ENCODE data around the gene CD200R1. TPM values are rescaled to one million over a fixed set of nuclear protein-coding genes. Genes with fewer than 3 reads are reported as not detected.

Gene CD200R1
- total RNA-seq, 1 experiment from 2014 or later, result not detected

DNA sequence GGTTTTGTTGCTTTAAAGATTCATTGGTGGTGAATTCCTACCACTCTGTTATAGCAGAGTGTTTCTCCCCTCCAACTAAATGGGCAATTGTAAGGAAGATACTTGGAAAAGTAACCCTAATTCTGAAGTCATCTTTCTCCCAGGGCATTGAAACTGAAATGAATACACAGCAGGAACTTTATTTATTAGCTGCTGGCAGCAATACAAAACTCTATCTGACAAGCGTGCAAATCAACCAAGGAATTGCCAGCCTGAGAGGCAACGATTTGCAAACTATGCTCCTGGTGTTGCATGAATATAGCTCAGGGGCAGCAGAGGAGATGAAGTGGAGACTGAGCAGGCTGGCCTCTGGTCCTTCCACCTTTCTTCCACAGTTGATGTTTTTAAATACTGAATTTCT is 48.9 kb downstream of the CD200R1 start:
- DNase-seq (ENCODE audit: low read depth, low spot score) (no peak), ATAC-seq (no peak)
- ChIA-PET CTCF (no interaction called here), RAD21 (ENCODE audit: low non-redundant PET in 1 of 2, low total read pairs in 2 of 2, uncharacterized antibody in 2 of 2, unreplicated experiment in 2 of 2) (no interaction called here), POLR2A (no interaction called here)
- no peaks in the 10 kb centered on the region for H3K4me1 ChIP-seq (ENCODE audit: control insufficient read depth in 1 of 2, insufficient read depth in 2 of 2, low read length in 2 of 2)
- H3K4me2 ChIP-seq (ENCODE audit: low read length), result no peak overlapping the region
- H3K9ac ChIP-seq (ENCODE audit: low read length), result no peak overlapping the region
- BruUV-seq (replicated peaks), result no TSS peak
- H2AFZ ChIP-seq (ENCODE audit: low read depth, low read length, poor library complexity, severe bottlenecking), result no peak overlapping the region
- H3K27ac ChIP-seq (ENCODE audit: low read depth, low read length), result no peak overlapping the region
- H4K20me1 ChIP-seq (ENCODE audit: insufficient read depth), result no peaks in the 10 kb centered on the region
- H3K36me3 ChIP-seq (ENCODE audit: control insufficient read depth in 1 of 2, insufficient read depth in 2 of 2, low read length in 2 of 2), result no peaks in the 10 kb centered on the region
- H3K4me3 ChIP-seq (replicated peaks in 1 of 2; ENCODE audit: low read depth in 1 of 2, low read length in 2 of 2), result no peak overlapping the region
- no peaks in the 10 kb centered on the region for H3K9me3 ChIP-seq (ENCODE audit: control insufficient read depth in 1 of 2, insufficient read depth in 1 of 2, low read depth in 1 of 2, low read length in 2 of 2)
- H3K9me2 ChIP-seq (ENCODE audit: insufficient read depth), result no peaks in the 10 kb centered on the region
- TF ChIP-seq EGR1 (IDR thresholded peaks at IDR 0.05; ENCODE audit: low read depth), result no peak
- no peak for TF ChIP-seq SIN3A (IDR thresholded peaks at IDR 0.05; ENCODE audit: low read depth)
- no peak for TF ChIP-seq MAX (IDR thresholded peaks at IDR 0.05)
- TF ChIP-seq, protein P1, sequence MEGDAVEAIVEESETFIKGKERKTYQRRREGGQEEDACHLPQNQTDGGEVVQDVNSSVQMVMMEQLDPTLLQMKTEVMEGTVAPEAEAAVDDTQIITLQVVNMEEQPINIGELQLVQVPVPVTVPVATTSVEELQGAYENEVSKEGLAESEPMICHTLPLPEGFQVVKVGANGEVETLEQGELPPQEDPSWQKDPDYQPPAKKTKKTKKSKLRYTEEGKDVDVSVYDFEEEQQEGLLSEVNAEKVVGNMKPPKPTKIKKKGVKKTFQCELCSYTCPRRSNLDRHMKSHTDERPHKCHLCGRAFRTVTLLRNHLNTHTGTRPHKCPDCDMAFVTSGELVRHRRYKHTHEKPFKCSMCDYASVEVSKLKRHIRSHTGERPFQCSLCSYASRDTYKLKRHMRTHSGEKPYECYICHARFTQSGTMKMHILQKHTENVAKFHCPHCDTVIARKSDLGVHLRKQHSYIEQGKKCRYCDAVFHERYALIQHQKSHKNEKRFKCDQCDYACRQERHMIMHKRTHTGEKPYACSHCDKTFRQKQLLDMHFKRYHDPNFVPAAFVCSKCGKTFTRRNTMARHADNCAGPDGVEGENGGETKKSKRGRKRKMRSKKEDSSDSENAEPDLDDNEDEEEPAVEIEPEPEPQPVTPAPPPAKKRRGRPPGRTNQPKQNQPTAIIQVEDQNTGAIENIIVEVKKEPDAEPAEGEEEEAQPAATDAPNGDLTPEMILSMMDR (IDR thresholded peaks at IDR 0.05 in 2 of 3, conservative IDR thresholded peaks at IDR 0.05 in 1 of 3; ENCODE audit: borderline replicate concordance in 1 of 3, insufficient read depth in 1 of 3, low read depth in 2 of 3, low read length in 2 of 3), result no peak
- TF ChIP-seq ELF1 (IDR thresholded peaks at IDR 0.05; ENCODE audit: borderline replicate concordance, low read depth), result no peak
- TF ChIP-seq ZFX (IDR thresholded peaks at IDR 0.05), result no peak
- TF ChIP-seq RAD21 (IDR thresholded peaks at IDR 0.05; ENCODE audit: low read depth), result no peak
- no peak for TF ChIP-seq POLR2A (IDR thresholded peaks at IDR 0.05; ENCODE audit: borderline replicate concordance, extremely low read depth, insufficient read depth, insufficient read length)
- TF ChIP-seq, protein P2, sequence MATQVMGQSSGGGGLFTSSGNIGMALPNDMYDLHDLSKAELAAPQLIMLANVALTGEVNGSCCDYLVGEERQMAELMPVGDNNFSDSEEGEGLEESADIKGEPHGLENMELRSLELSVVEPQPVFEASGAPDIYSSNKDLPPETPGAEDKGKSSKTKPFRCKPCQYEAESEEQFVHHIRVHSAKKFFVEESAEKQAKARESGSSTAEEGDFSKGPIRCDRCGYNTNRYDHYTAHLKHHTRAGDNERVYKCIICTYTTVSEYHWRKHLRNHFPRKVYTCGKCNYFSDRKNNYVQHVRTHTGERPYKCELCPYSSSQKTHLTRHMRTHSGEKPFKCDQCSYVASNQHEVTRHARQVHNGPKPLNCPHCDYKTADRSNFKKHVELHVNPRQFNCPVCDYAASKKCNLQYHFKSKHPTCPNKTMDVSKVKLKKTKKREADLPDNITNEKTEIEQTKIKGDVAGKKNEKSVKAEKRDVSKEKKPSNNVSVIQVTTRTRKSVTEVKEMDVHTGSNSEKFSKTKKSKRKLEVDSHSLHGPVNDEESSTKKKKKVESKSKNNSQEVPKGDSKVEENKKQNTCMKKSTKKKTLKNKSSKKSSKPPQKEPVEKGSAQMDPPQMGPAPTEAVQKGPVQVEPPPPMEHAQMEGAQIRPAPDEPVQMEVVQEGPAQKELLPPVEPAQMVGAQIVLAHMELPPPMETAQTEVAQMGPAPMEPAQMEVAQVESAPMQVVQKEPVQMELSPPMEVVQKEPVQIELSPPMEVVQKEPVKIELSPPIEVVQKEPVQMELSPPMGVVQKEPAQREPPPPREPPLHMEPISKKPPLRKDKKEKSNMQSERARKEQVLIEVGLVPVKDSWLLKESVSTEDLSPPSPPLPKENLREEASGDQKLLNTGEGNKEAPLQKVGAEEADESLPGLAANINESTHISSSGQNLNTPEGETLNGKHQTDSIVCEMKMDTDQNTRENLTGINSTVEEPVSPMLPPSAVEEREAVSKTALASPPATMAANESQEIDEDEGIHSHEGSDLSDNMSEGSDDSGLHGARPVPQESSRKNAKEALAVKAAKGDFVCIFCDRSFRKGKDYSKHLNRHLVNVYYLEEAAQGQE (IDR thresholded peaks at IDR 0.05; ENCODE audit: low read depth), result no peak
- TF ChIP-seq YY1 (IDR thresholded peaks at IDR 0.05; ENCODE audit: extremely low read depth, insufficient replicate concordance, low read depth, low read length), result no peak
- TF ChIP-seq ZBTB33 (IDR thresholded peaks at IDR 0.05; ENCODE audit: extremely low read depth, insufficient replicate concordance, low read length), result no peak
- no peak for TF ChIP-seq TCF7L2 (IDR thresholded peaks at IDR 0.05; ENCODE audit: borderline replicate concordance, extremely low read depth, insufficient read depth, insufficient read length)
- no peak for TF ChIP-seq CEBPB (IDR thresholded peaks at IDR 0.05; ENCODE audit: low read depth)
- no peak for TF ChIP-seq JUND (IDR thresholded peaks at IDR 0.05)
- no peak for TF ChIP-seq SRF (IDR thresholded peaks at IDR 0.05; ENCODE audit: low read depth)
- no peaks in the 10 kb centered on the region for H3K27me3 ChIP-seq (ENCODE audit: insufficient read depth, low read length)
- H3K79me2 ChIP-seq (ENCODE audit: insufficient read depth, low read length), result no peaks in the 10 kb centered on the region
- intact Hi-C loops (cut with micrococcal nuclease), result no loop called here

Measured in HCT116 (cell line).